Spleen (tissue), 7 donors: ENCODE results near the gene TNK2.

ENCODE experiments used
- CTCF ChIP-seq, 11 experiments: fragments of 200-600 bp in 7 of 11; fragments of 450-650 bp in 4 of 11; sonication (generic) in 4 of 11; IDR thresholded peaks in 8 of 11; conservative IDR thresholded peaks in 3 of 11; 1 replicate in 7 of 11; 2 replicates in 4 of 11; pipeline versions ENCODE4 v1.4.0 to v1.8.0; 2016 to 2021; ENCODE audit warnings: antibody characterized with exemption in 11 of 11, inconsistent platforms in 4 of 11, mild to moderate bottlenecking in 1 of 11
- POLR2A ChIP-seq, 3 donors: fragments of 450-650 bp; IDR thresholded peaks; one replicate each; pipeline ENCODE4 v1.5.1; 2017; ENCODE audit warnings: antibody characterized with exemption in 3 of 3, mild to moderate bottlenecking in 1 of 3
- donor health status: DM: no; HTN: no; CAD: no; lungs with moderate emphysema.
- donor health status: DM: no; HTN: no; CAD: no.
- donor health status: DM: no; HTN: no; CAD: no.

DNA sequence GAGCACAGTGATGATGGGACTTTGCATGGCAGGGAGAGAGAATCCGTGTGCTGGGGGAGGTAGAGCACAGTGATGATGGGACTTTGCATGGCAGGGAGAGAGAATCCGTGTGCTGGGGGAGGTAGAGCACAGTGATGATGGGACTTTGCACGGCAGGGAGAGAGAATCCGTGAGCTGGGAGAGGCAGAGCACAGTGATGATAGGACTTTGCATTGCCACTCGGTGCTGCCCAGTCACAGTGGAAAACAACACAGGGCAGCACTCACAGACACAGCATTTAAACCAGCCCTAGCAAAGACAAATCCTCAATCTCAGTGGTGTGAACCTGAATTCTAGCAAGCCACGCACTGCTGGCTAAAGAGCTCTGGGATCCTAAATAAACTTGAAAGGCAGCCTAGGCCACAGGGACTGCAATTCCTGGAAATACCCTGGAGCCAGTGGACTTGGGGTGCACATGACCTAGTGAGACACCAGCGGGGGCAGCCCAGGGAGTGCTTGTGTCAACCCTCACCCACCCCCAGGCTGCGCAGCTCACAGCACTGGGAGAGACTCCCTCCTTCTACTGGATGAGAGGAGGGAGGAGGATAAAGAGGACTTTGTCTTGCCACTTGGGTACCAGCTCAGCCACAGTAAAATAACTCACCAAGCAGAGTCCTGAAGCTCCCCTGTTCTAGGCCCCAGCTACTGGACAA lies 23.4 kb upstream of the TNK2 start:
- no peak for TF ChIP-seq CTCF (IDR thresholded peaks at IDR 0.05 in 8 of 11, conservative IDR thresholded peaks at IDR 0.05 in 3 of 11)
- TF ChIP-seq POLR2A (IDR thresholded peaks at IDR 0.05): no peak
